OCI-LY7 (cell line): Measurements from ENCODE around the gene ENO4. TPM values are rescaled to one million over a fixed set of nuclear protein-coding genes. Genes with fewer than 3 reads are reported as not detected.

Source experiments
- BruUV-seq: library from RNA; stranded (reverse); fragments of 400-500 nt; replicated peaks from 2 replicates; lab custom pipeline; 2021; lab: Mats Ljungman, UMichigan
- CTCF ChIA-PET: fragments of 300-600 bp; sonication (Branson Sonifier 250); formaldehyde crosslinking; loops from one replicate; lab custom pipeline; 2022; ENCODE audit warnings: antibody characterized with exemption; ENCODE audit not compliant: unreplicated experiment; lab: Charles Lee
- POLR2A ChIA-PET: fragments of 300-600 bp; sonication (Branson Sonifier 250); formaldehyde crosslinking; loops from one replicate; lab custom pipeline; 2022; ENCODE audit warnings: antibody characterized with exemption; lab: Charles Lee
- DNase-seq: peaks from one replicate; pipeline ENCODE4 v3.0.0-alpha.2; 2015; ENCODE audit warnings: low spot score
- H2AFZ ChIP-seq: fragments of 200-600 bp; sonication (generic), shearing (Covaris generic); 2 replicates; pipeline ENCODE4 v1.6.1; 2014; ENCODE audit warnings: mild to moderate bottlenecking, antibody characterized with exemption, low read length, moderate library complexity
- H3K27ac ChIP-seq: fragments of 200-600 bp; sonication (generic); 2 replicates; pipeline ENCODE4 v1.5.1; 2014; ENCODE audit warnings: mixed run types, low read depth, mild to moderate bottlenecking, moderate library complexity, low read length, inconsistent platforms; ENCODE audit not compliant: poor library complexity, severe bottlenecking
- H3K36me3 ChIP-seq: fragments of 200-600 bp; sonication (generic); 2 replicates; pipeline ENCODE4 v1.6.1; 2014; ENCODE audit warnings: mild to moderate bottlenecking, antibody characterized with exemption, low read length, moderate library complexity, mixed read lengths; ENCODE audit not compliant: insufficient read depth
- H3K4me1 ChIP-seq: fragments of 200-600 bp; sonication (generic); 2 replicates; pipeline ENCODE4 v1.5.1; 2014; ENCODE audit warnings: mild to moderate bottlenecking, low read length; ENCODE audit not compliant: insufficient read depth, poor library complexity, severe bottlenecking
- H3K4me2 ChIP-seq: fragments of 200-600 bp; sonication (generic); 2 replicates; pipeline ENCODE4 v1.6.1; 2014; ENCODE audit warnings: mild to moderate bottlenecking, low read length
- H3K4me3 ChIP-seq: fragments of 200-600 bp; sonication (generic); 2 replicates; pipeline ENCODE4 v1.5.1; 2014; ENCODE audit warnings: mild to moderate bottlenecking, low read depth, low read length; ENCODE audit not compliant: poor library complexity, severe bottlenecking
- H3K79me2 ChIP-seq: fragments of 200-600 bp; sonication (generic); 2 replicates; pipeline ENCODE4 v1.6.1; 2016; ENCODE audit warnings: low read depth, mild to moderate bottlenecking, low read length, moderate library complexity, mixed read lengths; ENCODE audit not compliant: insufficient read depth
- H3K9me2 ChIP-seq: fragments of 200-600 bp; sonication (generic); 2 replicates; pipeline ENCODE4 v1.6.1; 2016; ENCODE audit warnings: mild to moderate bottlenecking, low read length, mixed read lengths; ENCODE audit not compliant: insufficient read depth
- H3K9me3 ChIP-seq: fragments of 200-600 bp; sonication (generic); 2 replicates; pipeline ENCODE4 v1.6.1; 2014; ENCODE audit warnings: mild to moderate bottlenecking, mixed run types, low read length, mixed read lengths
- H4K20me1 ChIP-seq: fragments of 200-600 bp; sonication (generic); 2 replicates; pipeline ENCODE4 v1.6.1; 2014; ENCODE audit warnings: mild to moderate bottlenecking, antibody characterized with exemption, low read length, moderate library complexity, mixed read lengths; ENCODE audit not compliant: insufficient read depth
- EZH2phosphoT487 ChIP-seq: fragments of 200-600 bp; sonication (generic); IDR thresholded peaks from 2 replicates; pipeline ENCODE4 v1.6.1; 2018; ENCODE audit warnings: low read depth, borderline replicate concordance, mild to moderate bottlenecking, mixed run types, antibody characterized with exemption, low read length, moderate library complexity, mixed read lengths
- intact Hi-C: fragments of 100-400 bp; cut with micrococcal nuclease; formaldehyde crosslinking; loops from one replicate; pipeline ENCODE4 v1.10.0; 2022; ENCODE audit not compliant: unreplicated experiment
- total RNA-seq, 2 experiments: library from RNA; depleted of rRNA in 1 of 2; stranded (reverse); fragments of >200 nt in 1 of 2; shearing (Covaris generic) in 1 of 2; gene quantifications; 2 replicates each; pipeline ENCODE4 v1.2.3, GENCODE V29; 2014 to 2022
- TF ChIP-seq, protein P1 (sequence below): fragments of 200-600 bp; sonication (generic); conservative IDR thresholded peaks from 2 replicates; pipeline ENCODE4 v1.5.1; 2014; ENCODE audit warnings: mild to moderate bottlenecking, antibody characterized with exemption, low read length, moderate library complexity, mixed read lengths

ENO4 gene
- total RNA-seq, 2 experiments from 2014 or later = not detected

- Histone ChIP-seq H2AFZ (no peak overlapping the region), H3K9me2 (no peaks in the 10 kb centered on the region), H3K4me1 (no peaks in the 10 kb centered on the region), H3K4me3 (no peak overlapping the region), H3K79me2 (no peaks in the 10 kb centered on the region), H3K27ac (no peak overlapping the region), H3K9me3 (no peaks in the 10 kb centered on the region), H3K36me3 (no peaks in the 10 kb centered on the region), H3K4me2 (no peak overlapping the region), H4K20me1 (no peaks in the 10 kb centered on the region)
- no TSS peak for BruUV-seq
- ChIA-PET CTCF (no interaction called here), POLR2A (no interaction called here)
- TF ChIP-seq EZH2phosphoT487 = no peak
- TF ChIP-seq, protein P1, sequence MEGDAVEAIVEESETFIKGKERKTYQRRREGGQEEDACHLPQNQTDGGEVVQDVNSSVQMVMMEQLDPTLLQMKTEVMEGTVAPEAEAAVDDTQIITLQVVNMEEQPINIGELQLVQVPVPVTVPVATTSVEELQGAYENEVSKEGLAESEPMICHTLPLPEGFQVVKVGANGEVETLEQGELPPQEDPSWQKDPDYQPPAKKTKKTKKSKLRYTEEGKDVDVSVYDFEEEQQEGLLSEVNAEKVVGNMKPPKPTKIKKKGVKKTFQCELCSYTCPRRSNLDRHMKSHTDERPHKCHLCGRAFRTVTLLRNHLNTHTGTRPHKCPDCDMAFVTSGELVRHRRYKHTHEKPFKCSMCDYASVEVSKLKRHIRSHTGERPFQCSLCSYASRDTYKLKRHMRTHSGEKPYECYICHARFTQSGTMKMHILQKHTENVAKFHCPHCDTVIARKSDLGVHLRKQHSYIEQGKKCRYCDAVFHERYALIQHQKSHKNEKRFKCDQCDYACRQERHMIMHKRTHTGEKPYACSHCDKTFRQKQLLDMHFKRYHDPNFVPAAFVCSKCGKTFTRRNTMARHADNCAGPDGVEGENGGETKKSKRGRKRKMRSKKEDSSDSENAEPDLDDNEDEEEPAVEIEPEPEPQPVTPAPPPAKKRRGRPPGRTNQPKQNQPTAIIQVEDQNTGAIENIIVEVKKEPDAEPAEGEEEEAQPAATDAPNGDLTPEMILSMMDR = no peak
- no peak for DNase-seq
- intact Hi-C loops = no loop called here
These were observed 39.2 kb upstream of the ENO4 start for GRCh38 chr10:116810120-116810500.

GRCh38 chr10:116810895-116811294 is 38.4 kb upstream of the ENO4 start:
- H3K4me2 ChIP-seq = no peak overlapping the region
- H3K9me3 ChIP-seq = no peaks in the 10 kb centered on the region
- no TSS peak for BruUV-seq
- DNase-seq = no peak
- no peaks in the 10 kb centered on the region for H3K9me2 ChIP-seq
- POLR2A ChIA-PET = no interaction called here
- H3K36me3 ChIP-seq = no peaks in the 10 kb centered on the region
- H3K4me3 ChIP-seq = no peak overlapping the region
- TF ChIP-seq, protein P1 = no peak
- TF ChIP-seq EZH2phosphoT487 = no peak
- intact Hi-C loops = no loop called here
- H2AFZ ChIP-seq = no peak overlapping the region
- no peaks in the 10 kb centered on the region for H3K79me2 ChIP-seq
- no peaks in the 10 kb centered on the region for H4K20me1 ChIP-seq
- H3K27ac ChIP-seq = no peak overlapping the region
- CTCF ChIA-PET = no interaction called here
- no peaks in the 10 kb centered on the region for H3K4me1 ChIP-seq

DNA sequence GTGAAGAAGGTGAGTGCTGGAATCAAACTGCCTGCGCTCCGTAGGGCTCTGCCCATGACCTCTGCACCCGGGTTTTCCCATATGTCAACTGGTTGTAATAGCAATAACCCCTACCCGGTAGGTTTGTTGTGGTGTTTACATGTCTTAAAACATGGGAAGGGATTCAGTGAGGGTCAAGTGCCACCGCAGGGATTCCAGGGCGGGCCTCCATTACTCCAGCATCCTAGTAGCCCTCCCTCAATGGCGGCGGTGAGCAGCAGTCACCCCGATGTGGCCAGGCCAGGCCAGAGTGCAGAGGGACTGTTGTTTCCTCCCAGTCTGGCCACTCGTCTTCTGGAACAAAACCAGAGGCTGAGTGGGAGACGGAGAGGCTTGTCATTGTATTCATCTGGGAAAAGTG is 37.6 kb upstream of the ENO4 start:
- H3K4me3 ChIP-seq = no peak overlapping the region
- H3K9me2 ChIP-seq = no peaks in the 10 kb centered on the region
- DNase-seq = no peak
- H3K4me1 ChIP-seq = no peaks in the 10 kb centered on the region
- TF ChIP-seq EZH2phosphoT487 = no peak
- TF ChIP-seq, protein P1 = no peak
- ChIA-PET POLR2A (no interaction called here), CTCF (no interaction called here)
- no peak overlapping the region for H3K27ac ChIP-seq
- no TSS peak for BruUV-seq
- no peaks in the 10 kb centered on the region for H4K20me1 ChIP-seq
- H3K9me3 ChIP-seq = no peaks in the 10 kb centered on the region
- H3K79me2 ChIP-seq = no peaks in the 10 kb centered on the region
- intact Hi-C loops = no loop called here
- no peak overlapping the region for H2AFZ ChIP-seq
- no peaks in the 10 kb centered on the region for H3K36me3 ChIP-seq
- no peak overlapping the region for H3K4me2 ChIP-seq
